ENCODE results near the gene SEPTIN7.

DNA sequence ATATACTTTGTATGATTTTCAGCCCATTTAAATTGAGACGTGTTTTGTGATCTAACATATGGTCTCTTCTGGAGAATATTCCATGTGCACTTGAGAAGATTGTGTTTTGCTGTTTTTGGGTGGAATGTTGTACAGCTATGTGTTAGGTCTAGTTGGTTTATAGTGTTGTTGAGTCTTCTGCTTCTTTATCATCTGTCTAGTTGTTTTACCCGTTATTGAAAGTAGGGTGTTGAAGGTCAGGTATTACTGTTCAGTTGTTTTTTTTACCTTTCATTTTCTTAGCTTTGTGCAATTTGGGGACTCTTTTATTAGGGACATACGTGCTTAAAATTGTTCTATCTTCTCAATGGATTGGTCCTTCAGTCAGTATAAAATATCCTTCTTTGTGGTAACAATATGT is 18.5 kb downstream of the SEPTIN7 start:
- no peak for TF ChIP-seq EZH2 (IDR thresholded peaks at IDR 0.05; ENCODE audit: borderline replicate concordance, low read length)
- no peak for TF ChIP-seq CTCF (IDR thresholded peaks at IDR 0.05; ENCODE audit: low read length)

Measured in OCI-LY1 (cell line).